ENCODE data around the gene CTNND2.

DNA sequence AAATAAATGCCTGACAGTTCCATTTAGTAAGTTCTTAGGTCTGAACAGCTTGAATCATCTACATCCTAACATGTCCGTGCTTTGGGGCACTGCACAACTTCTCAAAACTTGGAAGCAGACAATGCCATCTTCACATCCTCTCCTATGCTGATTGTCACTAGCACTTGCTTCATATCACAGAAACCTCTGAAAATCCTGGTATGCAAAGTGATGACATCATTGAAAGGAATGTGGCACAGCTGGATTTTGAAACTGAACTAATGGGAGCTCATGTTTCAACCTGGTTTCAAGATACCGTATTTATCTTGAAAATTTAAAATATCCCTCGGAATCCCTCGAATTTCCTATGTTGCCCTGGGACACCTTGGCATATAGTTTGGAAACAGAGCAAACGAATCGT, 653.0 kb downstream of the CTNND2 start:
- TF ChIP-seq, protein P1, sequence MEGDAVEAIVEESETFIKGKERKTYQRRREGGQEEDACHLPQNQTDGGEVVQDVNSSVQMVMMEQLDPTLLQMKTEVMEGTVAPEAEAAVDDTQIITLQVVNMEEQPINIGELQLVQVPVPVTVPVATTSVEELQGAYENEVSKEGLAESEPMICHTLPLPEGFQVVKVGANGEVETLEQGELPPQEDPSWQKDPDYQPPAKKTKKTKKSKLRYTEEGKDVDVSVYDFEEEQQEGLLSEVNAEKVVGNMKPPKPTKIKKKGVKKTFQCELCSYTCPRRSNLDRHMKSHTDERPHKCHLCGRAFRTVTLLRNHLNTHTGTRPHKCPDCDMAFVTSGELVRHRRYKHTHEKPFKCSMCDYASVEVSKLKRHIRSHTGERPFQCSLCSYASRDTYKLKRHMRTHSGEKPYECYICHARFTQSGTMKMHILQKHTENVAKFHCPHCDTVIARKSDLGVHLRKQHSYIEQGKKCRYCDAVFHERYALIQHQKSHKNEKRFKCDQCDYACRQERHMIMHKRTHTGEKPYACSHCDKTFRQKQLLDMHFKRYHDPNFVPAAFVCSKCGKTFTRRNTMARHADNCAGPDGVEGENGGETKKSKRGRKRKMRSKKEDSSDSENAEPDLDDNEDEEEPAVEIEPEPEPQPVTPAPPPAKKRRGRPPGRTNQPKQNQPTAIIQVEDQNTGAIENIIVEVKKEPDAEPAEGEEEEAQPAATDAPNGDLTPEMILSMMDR (IDR thresholded peaks at IDR 0.05), result no peak
- TF ChIP-seq EZH2 (IDR thresholded peaks at IDR 0.05), result no peak
